Upper lobe of left lung (tissue), 4 donors: ENCODE results near the gene BPIFB2.

ENCODE experiments used
- CTCF ChIP-seq, 6 experiments: fragments of 450-650 bp in 4 of 6; fragments of 200-600 bp in 2 of 6; sonication (generic) in 2 of 6; IDR thresholded peaks; one replicate each; pipeline ENCODE4 v1.5.1; 2016 to 2019; ENCODE audit warnings: antibody characterized with exemption in 6 of 6
- EP300 ChIP-seq, 4 donors: sonication (generic); formaldehyde crosslinking; IDR thresholded peaks; one replicate each; pipeline ENCODE4 v1.5.1; 2017; ENCODE audit warnings: antibody characterized with exemption in 4 of 4, control low read depth in 2 of 4
- POLR2A ChIP-seq, 4 donors: fragments of 450-650 bp; IDR thresholded peaks; one replicate each; pipeline ENCODE4 v1.5.1; 2016 to 2017; ENCODE audit warnings: antibody characterized with exemption in 4 of 4, mild to moderate bottlenecking in 2 of 4
- POLR2AphosphoS5 ChIP-seq, 2 donors: sonication (generic); formaldehyde crosslinking; IDR thresholded peaks; one replicate each; pipeline ENCODE4 v1.5.1; 2017; ENCODE audit warnings: antibody characterized with exemption in 2 of 2

GRCh38 chr20:33065785-33066184, 58.3 kb downstream of the BPIFB2 start:
- TF ChIP-seq CTCF (IDR thresholded peaks at IDR 0.05) (no peak), POLR2AphosphoS5 (IDR thresholded peaks at IDR 0.05) (no peak), POLR2A (IDR thresholded peaks at IDR 0.05) (no peak), EP300 (IDR thresholded peaks at IDR 0.05) (no peak)
